Stromal cell of bone marrow (primary cell): ENCODE data around the gene SEMA4B.
"Not testable (repeated sequence)": the region's sequence is repeated elsewhere in the genome, so short reads cannot be mapped to it uniquely, and the experiment has no call there.

Experiments used
- DNase-seq: peaks from one replicate; pipeline ENCODE4 v3.0.0-alpha.2; 2012; ENCODE audit warnings: low read depth

The SEMA4B gene

GRCh38 chr15:90184119-90184785 lies 16.9 kb upstream of the SEMA4B start:
- peak; percentile 55 for DNase-seq

GRCh38 chr15:90184786-90185704 lies 16.1 kb upstream of the SEMA4B start:
- DNase-seq: no peak

- no peak for DNase-seq
Observed at GRCh38 chr15:90187257-90187868, 13.8 kb upstream of the SEMA4B start.

GRCh38 chr15:90188065-90188464 lies 13.1 kb upstream of the SEMA4B start:
- DNase-seq: not testable (repeated sequence)

- no peak for DNase-seq
Observed at GRCh38 chr15:90188914-90189748, 12.0 kb upstream of the SEMA4B start.

GRCh38 chr15:90189781-90190467 lies 11.2 kb upstream of the SEMA4B start:
- DNase-seq: no peak

GRCh38 chr15:90190606-90191343 lies 10.4 kb upstream of the SEMA4B start:
- DNase-seq: no peak

- no peak for DNase-seq
Observed at GRCh38 chr15:90191344-90191687, 9.8 kb upstream of the SEMA4B start.

GRCh38 chr15:90191794-90192509 lies 9.2 kb upstream of the SEMA4B start:
- DNase-seq: no peak

- no peak for DNase-seq
Observed at GRCh38 chr15:90192961-90193786, 8.0 kb upstream of the SEMA4B start.

- no peak for DNase-seq
Observed at GRCh38 chr15:90194655-90195054, 6.5 kb upstream of the SEMA4B start.

- no peak for DNase-seq
Observed at GRCh38 chr15:90200534-90201129, 498 bp upstream of the SEMA4B start.

- no peak for DNase-seq
Observed at GRCh38 chr15:90201944-90202375, 830 bp downstream of the SEMA4B start.

- no peak for DNase-seq
Observed at GRCh38 chr15:90202929-90203328, 1.8 kb downstream of the SEMA4B start.

GRCh38 chr15:90203473-90203872 lies 2.3 kb downstream of the SEMA4B start:
- no peak for DNase-seq

- DNase-seq: no peak
Observed at GRCh38 chr15:90203922-90204321, 2.8 kb downstream of the SEMA4B start.

GRCh38 chr15:90205050-90205848 lies 4.1 kb downstream of the SEMA4B start:
- no peak for DNase-seq

GRCh38 chr15:90205886-90206285 lies 4.8 kb downstream of the SEMA4B start:
- no peak for DNase-seq
